ENCODE measurements around the gene PDGFD. TPM values are rescaled to one million over a fixed set of nuclear protein-coding genes. Genes with fewer than 3 reads are reported as not detected.

PDGFD gene
- total and polyA plus RNA-seq, 2 experiments from 2014 or later, result 1.9 to 4.5 TPM

DNA sequence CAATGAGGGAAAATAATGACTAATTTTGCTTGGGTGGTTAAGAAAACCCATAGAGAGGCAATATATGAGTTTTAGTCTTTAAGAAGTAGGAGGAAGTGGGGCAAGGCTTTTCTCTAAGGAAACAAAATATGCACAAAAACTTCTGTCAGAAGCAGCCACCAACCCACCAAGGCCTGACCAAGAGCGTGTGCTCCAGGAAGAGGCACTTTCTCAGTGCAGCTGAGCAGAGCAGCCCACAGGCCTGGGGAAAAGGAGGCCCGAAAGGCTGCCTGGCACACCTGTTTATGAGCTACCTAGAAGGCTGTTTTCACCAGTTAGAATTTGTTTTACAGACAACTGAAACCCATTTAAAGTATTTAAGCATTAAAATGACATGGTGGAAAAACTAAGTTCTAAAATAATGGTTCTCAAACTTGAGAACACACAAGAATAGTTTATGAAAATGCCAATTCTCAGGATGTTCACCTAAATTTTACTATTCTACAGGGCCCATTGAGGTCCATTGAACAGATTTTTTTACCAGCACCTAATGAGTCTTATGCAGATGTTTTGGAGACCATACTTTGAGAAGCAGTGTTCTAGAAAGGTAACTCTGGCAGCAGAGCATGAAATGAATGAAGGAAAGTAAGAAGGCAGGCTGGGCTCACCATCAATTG, 288.0 kb downstream of the PDGFD start (continued):
- TF ChIP-seq, protein P1, sequence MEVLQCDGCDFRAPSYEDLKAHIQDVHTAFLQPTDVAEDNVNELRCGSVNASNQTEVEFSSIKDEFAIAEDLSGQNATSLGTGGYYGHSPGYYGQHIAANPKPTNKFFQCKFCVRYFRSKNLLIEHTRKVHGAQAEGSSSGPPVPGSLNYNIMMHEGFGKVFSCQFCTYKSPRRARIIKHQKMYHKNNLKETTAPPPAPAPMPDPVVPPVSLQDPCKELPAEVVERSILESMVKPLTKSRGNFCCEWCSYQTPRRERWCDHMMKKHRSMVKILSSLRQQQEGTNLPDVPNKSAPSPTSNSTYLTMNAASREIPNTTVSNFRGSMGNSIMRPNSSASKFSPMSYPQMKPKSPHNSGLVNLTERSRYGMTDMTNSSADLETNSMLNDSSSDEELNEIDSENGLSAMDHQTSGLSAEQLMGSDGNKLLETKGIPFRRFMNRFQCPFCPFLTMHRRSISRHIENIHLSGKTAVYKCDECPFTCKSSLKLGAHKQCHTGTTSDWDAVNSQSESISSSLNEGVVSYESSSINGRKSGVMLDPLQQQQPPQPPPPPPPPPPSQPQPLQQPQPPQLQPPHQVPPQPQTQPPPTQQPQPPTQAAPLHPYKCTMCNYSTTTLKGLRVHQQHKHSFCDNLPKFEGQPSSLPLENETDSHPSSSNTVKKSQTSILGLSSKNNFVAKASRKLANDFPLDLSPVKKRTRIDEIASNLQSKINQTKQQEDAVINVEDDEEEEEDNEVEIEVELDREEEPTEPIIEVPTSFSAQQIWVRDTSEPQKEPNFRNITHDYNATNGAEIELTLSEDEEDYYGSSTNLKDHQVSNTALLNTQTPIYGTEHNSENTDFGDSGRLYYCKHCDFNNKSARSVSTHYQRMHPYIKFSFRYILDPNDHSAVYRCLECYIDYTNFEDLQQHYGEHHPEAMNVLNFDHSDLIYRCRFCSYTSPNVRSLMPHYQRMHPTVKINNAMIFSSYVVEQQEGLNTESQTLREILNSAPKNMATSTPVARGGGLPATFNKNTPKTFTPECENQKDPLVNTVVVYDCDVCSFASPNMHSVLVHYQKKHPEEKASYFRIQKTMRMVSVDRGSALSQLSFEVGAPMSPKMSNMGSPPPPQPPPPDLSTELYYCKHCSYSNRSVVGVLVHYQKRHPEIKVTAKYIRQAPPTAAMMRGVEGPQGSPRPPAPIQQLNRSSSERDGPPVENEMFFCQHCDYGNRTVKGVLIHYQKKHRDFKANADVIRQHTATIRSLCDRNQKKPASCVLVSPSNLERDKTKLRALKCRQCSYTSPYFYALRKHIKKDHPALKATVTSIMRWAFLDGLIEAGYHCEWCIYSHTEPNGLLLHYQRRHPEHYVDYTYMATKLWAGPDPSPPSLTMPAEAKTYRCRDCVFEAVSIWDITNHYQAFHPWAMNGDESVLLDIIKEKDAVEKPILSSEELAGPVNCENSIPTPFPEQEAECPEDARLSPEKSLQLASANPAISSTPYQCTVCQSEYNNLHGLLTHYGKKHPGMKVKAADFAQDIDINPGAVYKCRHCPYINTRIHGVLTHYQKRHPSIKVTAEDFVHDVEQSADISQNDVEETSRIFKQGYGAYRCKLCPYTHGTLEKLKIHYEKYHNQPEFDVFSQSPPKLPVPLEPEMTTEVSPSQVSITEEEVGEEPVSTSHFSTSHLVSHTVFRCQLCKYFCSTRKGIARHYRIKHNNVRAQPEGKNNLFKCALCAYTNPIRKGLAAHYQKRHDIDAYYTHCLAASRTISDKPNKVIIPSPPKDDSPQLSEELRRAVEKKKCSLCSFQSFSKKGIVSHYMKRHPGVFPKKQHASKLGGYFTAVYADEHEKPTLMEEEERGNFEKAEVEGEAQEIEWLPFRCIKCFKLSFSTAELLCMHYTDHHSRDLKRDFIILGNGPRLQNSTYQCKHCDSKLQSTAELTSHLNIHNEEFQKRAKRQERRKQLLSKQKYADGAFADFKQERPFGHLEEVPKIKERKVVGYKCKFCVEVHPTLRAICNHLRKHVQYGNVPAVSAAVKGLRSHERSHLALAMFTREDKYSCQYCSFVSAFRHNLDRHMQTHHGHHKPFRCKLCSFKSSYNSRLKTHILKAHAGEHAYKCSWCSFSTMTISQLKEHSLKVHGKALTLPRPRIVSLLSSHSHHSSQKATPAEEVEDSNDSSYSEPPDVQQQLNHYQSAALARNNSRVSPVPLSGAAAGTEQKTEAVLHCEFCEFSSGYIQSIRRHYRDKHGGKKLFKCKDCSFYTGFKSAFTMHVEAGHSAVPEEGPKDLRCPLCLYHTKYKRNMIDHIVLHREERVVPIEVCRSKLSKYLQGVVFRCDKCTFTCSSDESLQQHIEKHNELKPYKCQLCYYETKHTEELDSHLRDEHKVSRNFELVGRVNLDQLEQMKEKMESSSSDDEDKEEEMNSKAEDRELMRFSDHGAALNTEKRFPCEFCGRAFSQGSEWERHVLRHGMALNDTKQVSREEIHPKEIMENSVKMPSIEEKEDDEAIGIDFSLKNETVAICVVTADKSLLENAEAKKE (CRISPR knock-in tag; IDR thresholded peaks at IDR 0.05), result no peak
- TF ChIP-seq, protein P2, sequence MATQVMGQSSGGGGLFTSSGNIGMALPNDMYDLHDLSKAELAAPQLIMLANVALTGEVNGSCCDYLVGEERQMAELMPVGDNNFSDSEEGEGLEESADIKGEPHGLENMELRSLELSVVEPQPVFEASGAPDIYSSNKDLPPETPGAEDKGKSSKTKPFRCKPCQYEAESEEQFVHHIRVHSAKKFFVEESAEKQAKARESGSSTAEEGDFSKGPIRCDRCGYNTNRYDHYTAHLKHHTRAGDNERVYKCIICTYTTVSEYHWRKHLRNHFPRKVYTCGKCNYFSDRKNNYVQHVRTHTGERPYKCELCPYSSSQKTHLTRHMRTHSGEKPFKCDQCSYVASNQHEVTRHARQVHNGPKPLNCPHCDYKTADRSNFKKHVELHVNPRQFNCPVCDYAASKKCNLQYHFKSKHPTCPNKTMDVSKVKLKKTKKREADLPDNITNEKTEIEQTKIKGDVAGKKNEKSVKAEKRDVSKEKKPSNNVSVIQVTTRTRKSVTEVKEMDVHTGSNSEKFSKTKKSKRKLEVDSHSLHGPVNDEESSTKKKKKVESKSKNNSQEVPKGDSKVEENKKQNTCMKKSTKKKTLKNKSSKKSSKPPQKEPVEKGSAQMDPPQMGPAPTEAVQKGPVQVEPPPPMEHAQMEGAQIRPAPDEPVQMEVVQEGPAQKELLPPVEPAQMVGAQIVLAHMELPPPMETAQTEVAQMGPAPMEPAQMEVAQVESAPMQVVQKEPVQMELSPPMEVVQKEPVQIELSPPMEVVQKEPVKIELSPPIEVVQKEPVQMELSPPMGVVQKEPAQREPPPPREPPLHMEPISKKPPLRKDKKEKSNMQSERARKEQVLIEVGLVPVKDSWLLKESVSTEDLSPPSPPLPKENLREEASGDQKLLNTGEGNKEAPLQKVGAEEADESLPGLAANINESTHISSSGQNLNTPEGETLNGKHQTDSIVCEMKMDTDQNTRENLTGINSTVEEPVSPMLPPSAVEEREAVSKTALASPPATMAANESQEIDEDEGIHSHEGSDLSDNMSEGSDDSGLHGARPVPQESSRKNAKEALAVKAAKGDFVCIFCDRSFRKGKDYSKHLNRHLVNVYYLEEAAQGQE (IDR thresholded peaks at IDR 0.05; ENCODE audit: unreplicated experiment), result no peak

DNA sequence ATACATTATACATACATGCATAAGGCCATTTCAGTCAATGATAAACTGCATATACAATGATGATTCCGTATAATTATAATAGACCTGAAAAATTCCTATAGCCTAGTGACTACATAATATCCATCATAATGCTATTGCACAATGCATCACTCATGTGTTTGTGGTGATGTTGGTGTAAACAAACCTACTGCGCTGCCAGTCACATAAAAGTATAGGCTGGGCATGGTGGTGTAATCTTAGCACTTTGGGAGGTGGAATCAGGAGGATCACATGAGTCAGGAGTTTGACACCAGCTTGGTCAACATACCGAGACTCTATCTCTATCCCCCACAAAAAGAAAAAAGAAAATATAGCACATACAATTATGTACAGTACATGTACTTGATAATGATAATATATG, 291.2 kb downstream of the PDGFD start:
- Histone ChIP-seq H3K4me1 (ENCODE audit: insufficient read depth) (no peaks in the 10 kb centered on the region), H3K36me3 (ENCODE audit: insufficient read depth) (no peaks in the 10 kb centered on the region), H2AFZ (no peak overlapping the region), H3K79me2 (replicated peaks; ENCODE audit: insufficient read depth) (no peaks in the 10 kb centered on the region), H4K20me1 (replicated peaks; ENCODE audit: insufficient read depth) (no peaks in the 10 kb centered on the region), H3K9me2 (ENCODE audit: insufficient read depth) (peaks cover 8% of the 10 kb centered on the region; the same call in 1 of the 2 replicates), H3K27ac (ENCODE audit: low read depth) (no peak overlapping the region), H3K4me2 (no peak overlapping the region), H3F3A (replicated peaks; ENCODE audit: low read depth) (no peaks in the 10 kb centered on the region), H3K27me3 (ENCODE audit: insufficient read depth) (no peaks in the 10 kb centered on the region), H3K4me3 (no peak overlapping the region)
- no peak overlapping the region for H3K27ac Mint-ChIP-seq
- ATAC-seq (no peak), DNase-seq (ENCODE audit: low spot score) (no peak)
- H3K4me1 Mint-ChIP-seq, result no peaks in the 10 kb centered on the region; the same call in 2 of the 3 replicates
- H3K9me3 Mint-ChIP-seq, result no peaks in the 10 kb centered on the region
- no peaks in the 10 kb centered on the region for H3K36me3 Mint-ChIP-seq (ENCODE audit: low read depth)
- H3K4me3 Mint-ChIP-seq, result no peak overlapping the region
- peaks cover 2% of the 10 kb centered on the region for H3K27me3 Mint-ChIP-seq (ENCODE audit: insufficient read depth, low read depth, poor library complexity)
- no peak for TF ChIP-seq STAT1 (IDR thresholded peaks at IDR 0.05; ENCODE audit: unreplicated experiment)
- TF ChIP-seq JUNB (IDR thresholded peaks at IDR 0.05; ENCODE audit: unreplicated experiment), result no peak
- TF ChIP-seq, protein P3, sequence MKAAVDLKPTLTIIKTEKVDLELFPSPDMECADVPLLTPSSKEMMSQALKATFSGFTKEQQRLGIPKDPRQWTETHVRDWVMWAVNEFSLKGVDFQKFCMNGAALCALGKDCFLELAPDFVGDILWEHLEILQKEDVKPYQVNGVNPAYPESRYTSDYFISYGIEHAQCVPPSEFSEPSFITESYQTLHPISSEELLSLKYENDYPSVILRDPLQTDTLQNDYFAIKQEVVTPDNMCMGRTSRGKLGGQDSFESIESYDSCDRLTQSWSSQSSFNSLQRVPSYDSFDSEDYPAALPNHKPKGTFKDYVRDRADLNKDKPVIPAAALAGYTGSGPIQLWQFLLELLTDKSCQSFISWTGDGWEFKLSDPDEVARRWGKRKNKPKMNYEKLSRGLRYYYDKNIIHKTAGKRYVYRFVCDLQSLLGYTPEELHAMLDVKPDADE (IDR thresholded peaks at IDR 0.05), result no peak
- TF ChIP-seq EZH2phosphoT487 (IDR thresholded peaks at IDR 0.05; ENCODE audit: unreplicated experiment), result no peak
- TF ChIP-seq CREB1 (CRISPR knock-in tag; IDR thresholded peaks at IDR 0.05; ENCODE audit: low read depth), result no peak
- TF ChIP-seq, protein P4, sequence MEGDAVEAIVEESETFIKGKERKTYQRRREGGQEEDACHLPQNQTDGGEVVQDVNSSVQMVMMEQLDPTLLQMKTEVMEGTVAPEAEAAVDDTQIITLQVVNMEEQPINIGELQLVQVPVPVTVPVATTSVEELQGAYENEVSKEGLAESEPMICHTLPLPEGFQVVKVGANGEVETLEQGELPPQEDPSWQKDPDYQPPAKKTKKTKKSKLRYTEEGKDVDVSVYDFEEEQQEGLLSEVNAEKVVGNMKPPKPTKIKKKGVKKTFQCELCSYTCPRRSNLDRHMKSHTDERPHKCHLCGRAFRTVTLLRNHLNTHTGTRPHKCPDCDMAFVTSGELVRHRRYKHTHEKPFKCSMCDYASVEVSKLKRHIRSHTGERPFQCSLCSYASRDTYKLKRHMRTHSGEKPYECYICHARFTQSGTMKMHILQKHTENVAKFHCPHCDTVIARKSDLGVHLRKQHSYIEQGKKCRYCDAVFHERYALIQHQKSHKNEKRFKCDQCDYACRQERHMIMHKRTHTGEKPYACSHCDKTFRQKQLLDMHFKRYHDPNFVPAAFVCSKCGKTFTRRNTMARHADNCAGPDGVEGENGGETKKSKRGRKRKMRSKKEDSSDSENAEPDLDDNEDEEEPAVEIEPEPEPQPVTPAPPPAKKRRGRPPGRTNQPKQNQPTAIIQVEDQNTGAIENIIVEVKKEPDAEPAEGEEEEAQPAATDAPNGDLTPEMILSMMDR (conservative IDR thresholded peaks at IDR 0.05; ENCODE audit: low read depth in 2 of 2), result no peak
- TF ChIP-seq ZNF331 (CRISPR knock-in tag; IDR thresholded peaks at IDR 0.05; ENCODE audit: low read depth), result no peak
